Measurements from ENCODE around the gene TRAPPC2. TPM values are rescaled to one million over a fixed set of nuclear protein-coding genes. Genes with fewer than 3 reads are reported as not detected.

The TRAPPC2 gene
- total RNA-seq, 1 experiment from 2014 or later: 19.5 TPM

GRCh38 chrX:13688384-13688957 lies 45.9 kb downstream of the TRAPPC2 start:
- no TSS peak for BruUV-seq (replicated peaks)
- TF ChIP-seq EZH2 (IDR thresholded peaks at IDR 0.05; ENCODE audit: borderline replicate concordance, low read depth, low read length, poor library complexity, severe bottlenecking) (no peak), CTCF (conservative IDR thresholded peaks at IDR 0.05; ENCODE audit: low read depth, low read length) (no peak)
- Histone ChIP-seq H3K27me3 (replicated peaks; ENCODE audit: insufficient read depth, low read depth, low read length, poor library complexity) (peaks cover 5% of the 10 kb centered on the region), H3K4me3 (ENCODE audit: low read depth, low read length, poor library complexity, severe bottlenecking) (peak overlapping the region; percentile 82), H3K27ac (ENCODE audit: low read depth, low read length, poor library complexity, severe bottlenecking) (peak overlapping the region; percentile 87), H3K36me3 (ENCODE audit: insufficient read depth, low read length, poor library complexity, severe bottlenecking) (no peaks in the 10 kb centered on the region), H3K4me1 (ENCODE audit: insufficient read depth, low read length, poor library complexity, severe bottlenecking) (peaks cover 20% of the 10 kb centered on the region), H3K9me3 (ENCODE audit: low read depth, low read length, poor library complexity, severe bottlenecking) (no peaks in the 10 kb centered on the region)
- intact Hi-C loops (cut with micrococcal nuclease; ENCODE audit: unreplicated experiment): no loop called here
- no peak for DNase-seq (ENCODE audit: low spot score)
- ChIA-PET POLR2A (ENCODE audit: low non-redundant PET) (no interaction called here), CTCF (no interaction called here)

DNA sequence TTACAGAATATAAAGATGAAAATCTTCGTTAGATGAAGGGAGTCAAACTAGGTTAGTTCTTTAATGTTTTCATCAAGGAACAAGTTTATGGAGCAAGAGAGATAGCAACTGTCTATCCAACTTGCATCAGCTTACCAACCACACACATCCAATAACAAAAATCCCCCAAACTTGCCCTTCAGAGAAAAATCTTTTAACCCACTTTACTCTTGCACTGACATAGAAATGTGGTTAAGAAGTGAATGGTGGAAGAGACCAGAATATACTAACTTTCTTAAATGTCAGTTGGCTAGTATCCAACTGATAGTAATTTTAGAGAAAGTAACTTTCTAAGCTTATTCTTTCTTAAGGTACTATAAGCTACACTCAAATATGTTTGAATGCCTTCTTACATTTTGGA lies 47.2 kb downstream of the TRAPPC2 start:
- Histone ChIP-seq H3K4me3 (ENCODE audit: low read depth, low read length, poor library complexity, severe bottlenecking) (no peak overlapping the region), H3K9me3 (ENCODE audit: low read depth, low read length, poor library complexity, severe bottlenecking) (no peaks in the 10 kb centered on the region), H3K27me3 (replicated peaks; ENCODE audit: insufficient read depth, low read depth, low read length, poor library complexity) (peaks cover 5% of the 10 kb centered on the region), H3K36me3 (ENCODE audit: insufficient read depth, low read length, poor library complexity, severe bottlenecking) (no peaks in the 10 kb centered on the region), H3K4me1 (ENCODE audit: insufficient read depth, low read length, poor library complexity, severe bottlenecking) (peaks cover 7% of the 10 kb centered on the region), H3K27ac (ENCODE audit: low read depth, low read length, poor library complexity, severe bottlenecking) (no peak overlapping the region)
- ChIA-PET CTCF (no interaction called here), POLR2A (ENCODE audit: low non-redundant PET) (no interaction called here)
- BruUV-seq (replicated peaks): no TSS peak
- no peak for TF ChIP-seq EZH2 (IDR thresholded peaks at IDR 0.05; ENCODE audit: borderline replicate concordance, low read depth, low read length, poor library complexity, severe bottlenecking)
- TF ChIP-seq CTCF (conservative IDR thresholded peaks at IDR 0.05; ENCODE audit: low read depth, low read length): no peak
- intact Hi-C loops (cut with micrococcal nuclease; ENCODE audit: unreplicated experiment): no loop called here
- DNase-seq (ENCODE audit: low spot score): no peak

- Histone ChIP-seq H3K4me1 (ENCODE audit: insufficient read depth, low read length, poor library complexity, severe bottlenecking) (peaks cover 3% of the 10 kb centered on the region), H3K27me3 (replicated peaks; ENCODE audit: insufficient read depth, low read depth, low read length, poor library complexity) (peaks cover 5% of the 10 kb centered on the region), H3K36me3 (ENCODE audit: insufficient read depth, low read length, poor library complexity, severe bottlenecking) (no peaks in the 10 kb centered on the region), H3K4me3 (ENCODE audit: low read depth, low read length, poor library complexity, severe bottlenecking) (no peak overlapping the region), H3K27ac (ENCODE audit: low read depth, low read length, poor library complexity, severe bottlenecking) (no peak overlapping the region), H3K9me3 (ENCODE audit: low read depth, low read length, poor library complexity, severe bottlenecking) (no peaks in the 10 kb centered on the region)
- no peak for TF ChIP-seq CTCF (conservative IDR thresholded peaks at IDR 0.05; ENCODE audit: low read depth, low read length)
- TF ChIP-seq EZH2 (IDR thresholded peaks at IDR 0.05; ENCODE audit: borderline replicate concordance, low read depth, low read length, poor library complexity, severe bottlenecking): no peak
- CTCF ChIA-PET: no interaction called here
- no peak for DNase-seq (ENCODE audit: low spot score)
- POLR2A ChIA-PET (ENCODE audit: low non-redundant PET): no interaction called here
- no TSS peak for BruUV-seq (replicated peaks)
- intact Hi-C loops (cut with micrococcal nuclease; ENCODE audit: unreplicated experiment): no loop called here
Observed at GRCh38 chrX:13685126-13685763, 49.2 kb downstream of the TRAPPC2 start.
